DOHH2 (cell line): ENCODE measurements around the gene FAM133A.

Experiments
- CTCF ChIP-seq: fragments of 200-600 bp; sonication (generic); IDR thresholded peaks from one replicate; pipeline ENCODE4 v1.5.1; 2014; ENCODE audit warnings: antibody characterized with exemption, mild to moderate bottlenecking, low read depth, low read length; ENCODE audit not compliant: poor library complexity, severe bottlenecking
- EZH2phosphoT487 ChIP-seq: fragments of 200-600 bp; sonication (generic); IDR thresholded peaks from 2 replicates; pipeline ENCODE4 v1.6.1; 2017; ENCODE audit warnings: borderline replicate concordance, mild to moderate bottlenecking, antibody characterized with exemption, low read length, moderate library complexity, mixed read lengths

DNA sequence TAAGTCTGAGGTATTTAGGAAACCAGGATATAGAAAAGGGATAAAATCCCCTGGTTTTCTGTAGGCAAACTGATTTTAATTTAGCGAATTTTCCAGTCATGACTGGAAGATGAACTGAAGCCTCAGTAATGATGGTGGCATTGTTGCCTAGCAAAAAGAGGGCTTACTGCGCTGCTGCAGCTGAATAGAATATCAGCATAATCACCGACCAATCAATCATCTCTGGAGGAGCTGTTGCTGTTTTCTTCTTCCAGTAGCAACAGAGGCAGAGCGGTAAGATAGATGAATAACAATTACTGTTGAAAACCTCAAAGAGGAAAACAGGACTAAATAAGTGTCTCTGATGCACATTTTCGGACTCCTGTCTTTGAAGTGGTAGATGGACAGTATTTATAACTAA, 86.2 kb downstream of the FAM133A start:
- TF ChIP-seq CTCF (no peak), EZH2phosphoT487 (no peak)
